NB4 (cell line): ENCODE results near the gene RELT.

Experiments
- CTCF ChIP-seq: IDR thresholded peaks from one replicate; pipeline ENCODE4 v1.5.1; 2012; ENCODE audit warnings: low read depth, low read length
- POLR2A ChIP-seq: IDR thresholded peaks from 2 replicates; pipeline ENCODE4 v1.6.1; 2011; ENCODE audit warnings: mild to moderate bottlenecking; ENCODE audit not compliant: insufficient read length; ENCODE audit errors: extremely low read depth

GRCh38 chr11:73404506-73405145 lies 28.4 kb downstream of the RELT start:
- TF ChIP-seq CTCF (no peak), POLR2A (no peak)
